Vein endothelial cell (primary cell): Measurements from ENCODE around the gene GRM7. TPM values are rescaled to one million over a fixed set of nuclear protein-coding genes. Genes with fewer than 3 reads are reported as not detected.

Source experiments
- total RNA-seq: library from RNA; depleted of rRNA; stranded (reverse); fragments of >200 nt; gene quantifications from 2 replicates; pipeline ENCODE4 v1.2.3, GENCODE V29; 2012

Gene GRM7
- under 0.01 and 1.3 TPM in 2 replicates for total RNA-seq

GRCh38 chr3:6860954-6861624 lies at the start of gene GRM7:
TSS of gene GRM7 (plus strand) at chr3:6861115.

